GM19239 (cell line): ENCODE results near the gene LRRC32.

ENCODE experiments used
- DNase-seq: peaks from one replicate; pipeline ENCODE4 v3.0.0; 2011; ENCODE audit warnings: low spot score; ENCODE audit not compliant: insufficient read length
- FAIRE-seq: peaks from 2 replicates; lab custom pipeline; 2011; peaks lifted over from hg19 to GRCh38; lab: Jason Lieb, UNC

Gene LRRC32

DNA sequence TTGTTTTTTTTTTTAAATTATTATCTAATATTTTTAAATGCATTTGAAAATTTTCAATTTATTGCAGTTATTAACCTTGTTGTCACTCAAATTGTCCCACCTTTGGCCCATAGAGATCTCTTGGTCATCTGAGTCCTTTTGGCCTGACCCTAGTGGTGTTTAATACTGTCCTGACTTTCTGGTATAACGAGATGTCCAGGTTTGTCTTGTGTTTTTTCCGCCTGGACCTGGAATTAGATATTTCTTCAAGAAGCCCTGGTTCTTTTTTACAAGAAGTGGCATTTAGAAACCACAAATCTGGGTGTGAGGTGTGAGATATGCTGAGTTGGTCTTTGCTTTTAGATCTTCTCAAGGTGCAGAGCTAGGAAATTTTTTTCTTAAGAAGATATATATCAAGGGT, 38.1 kb downstream of the LRRC32 start:
- no peak for FAIRE-seq
- no peak for DNase-seq

DNA sequence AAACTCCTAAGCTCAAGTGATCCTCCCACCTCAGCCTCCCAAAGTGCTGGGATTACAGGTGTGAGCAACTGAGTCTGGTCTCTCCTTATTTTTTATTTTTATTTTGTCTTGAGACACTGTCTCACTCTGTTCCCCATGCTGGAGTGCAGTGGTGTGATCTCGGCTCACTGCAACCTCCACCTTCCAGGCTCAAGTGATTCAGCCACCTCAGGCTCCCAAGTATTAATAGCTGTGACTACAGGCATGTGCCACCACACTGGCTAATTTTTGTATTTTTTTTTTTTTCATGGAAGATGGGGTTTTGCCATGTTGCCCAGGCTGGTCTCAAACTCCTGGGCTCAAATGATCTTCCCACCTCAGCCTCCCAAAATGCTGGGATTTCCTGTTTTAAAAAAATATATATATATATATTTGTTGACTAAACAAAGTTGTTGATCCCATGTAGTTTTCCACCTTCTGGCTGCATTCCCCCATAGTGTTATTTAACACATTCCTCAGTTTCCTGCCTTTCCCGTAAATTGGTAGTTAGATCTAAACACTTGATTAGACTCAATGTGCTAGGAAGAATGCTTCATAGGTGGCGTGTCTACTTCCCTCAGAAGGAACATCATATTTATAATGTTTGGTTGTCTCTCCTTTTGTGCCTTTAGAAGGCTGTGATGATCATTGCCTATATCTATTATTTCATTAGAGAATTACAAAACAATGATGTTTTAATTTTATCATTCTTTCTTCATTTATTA, 38.8 kb downstream of the LRRC32 start:
- FAIRE-seq, result no peak
- DNase-seq, result no peak

DNA sequence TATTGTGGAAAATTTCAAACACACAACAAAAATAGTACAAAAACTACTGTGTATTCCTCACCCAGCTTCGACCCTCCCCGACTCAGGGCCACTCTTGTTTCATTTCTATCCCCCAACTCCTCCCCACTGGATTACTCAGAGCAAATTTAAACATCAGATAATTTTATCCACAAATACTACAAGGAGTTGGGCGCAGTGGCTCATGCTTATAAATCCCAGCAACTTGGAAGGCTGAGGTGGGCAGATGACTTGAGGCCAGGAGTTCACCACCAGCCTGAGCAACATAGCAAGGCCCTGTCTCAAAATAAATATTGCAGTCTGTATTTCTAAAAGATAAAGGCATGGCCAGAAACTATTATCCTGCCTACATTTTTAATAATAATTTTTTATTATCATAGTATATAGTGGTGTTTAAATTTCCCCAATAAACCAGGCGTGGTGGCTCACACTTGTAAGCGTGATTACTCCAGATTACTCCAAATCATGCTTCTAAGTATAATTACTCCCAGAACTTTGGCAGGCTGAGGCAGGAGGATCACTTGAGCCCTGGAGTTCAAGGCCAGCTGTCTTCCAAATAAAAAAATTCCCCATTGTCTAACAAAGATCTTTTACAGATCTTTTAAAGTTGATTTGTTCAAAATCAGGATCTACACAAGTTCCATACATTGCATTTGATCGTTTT, 39.8 kb downstream of the LRRC32 start:
- DNase-seq (no peak), FAIRE-seq (no peak)

DNA sequence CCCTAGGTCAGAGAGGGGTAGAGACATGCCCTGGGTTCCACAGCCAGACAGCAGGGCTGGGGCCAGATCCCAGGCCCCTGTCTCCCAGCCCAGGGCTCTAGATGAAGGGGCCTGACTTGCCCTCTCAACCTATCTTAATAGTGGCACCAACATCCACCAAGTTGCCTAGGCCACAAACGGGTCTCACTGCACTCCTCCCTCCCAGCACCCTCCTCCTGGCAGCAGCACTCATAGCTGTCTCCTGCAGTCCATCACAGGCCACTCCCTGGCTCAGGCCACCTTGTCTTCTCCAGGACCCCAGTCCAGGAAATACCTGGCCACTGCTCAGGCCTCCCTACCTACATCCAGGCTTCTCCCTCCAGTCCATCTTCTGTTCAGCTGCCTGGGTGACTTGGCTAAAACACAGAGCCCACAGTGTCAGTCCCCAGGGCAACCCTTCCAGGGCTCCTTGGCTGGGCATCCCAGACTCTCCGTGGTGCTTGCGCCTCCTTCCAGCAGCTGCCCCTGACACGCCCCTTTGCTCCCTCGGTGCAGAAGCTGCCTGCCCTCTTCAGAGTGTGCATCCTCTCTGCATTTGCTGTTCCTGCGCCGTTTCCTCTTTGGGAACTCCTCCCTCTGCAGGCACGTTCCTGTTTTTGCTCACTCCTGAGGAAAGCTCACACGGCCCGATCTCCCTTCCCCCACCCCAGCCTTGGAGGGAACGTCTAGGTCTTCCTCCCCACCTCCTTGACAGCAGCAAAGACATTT, 40.5 kb downstream of the LRRC32 start:
- no peak for FAIRE-seq
- no peak for DNase-seq

DNA sequence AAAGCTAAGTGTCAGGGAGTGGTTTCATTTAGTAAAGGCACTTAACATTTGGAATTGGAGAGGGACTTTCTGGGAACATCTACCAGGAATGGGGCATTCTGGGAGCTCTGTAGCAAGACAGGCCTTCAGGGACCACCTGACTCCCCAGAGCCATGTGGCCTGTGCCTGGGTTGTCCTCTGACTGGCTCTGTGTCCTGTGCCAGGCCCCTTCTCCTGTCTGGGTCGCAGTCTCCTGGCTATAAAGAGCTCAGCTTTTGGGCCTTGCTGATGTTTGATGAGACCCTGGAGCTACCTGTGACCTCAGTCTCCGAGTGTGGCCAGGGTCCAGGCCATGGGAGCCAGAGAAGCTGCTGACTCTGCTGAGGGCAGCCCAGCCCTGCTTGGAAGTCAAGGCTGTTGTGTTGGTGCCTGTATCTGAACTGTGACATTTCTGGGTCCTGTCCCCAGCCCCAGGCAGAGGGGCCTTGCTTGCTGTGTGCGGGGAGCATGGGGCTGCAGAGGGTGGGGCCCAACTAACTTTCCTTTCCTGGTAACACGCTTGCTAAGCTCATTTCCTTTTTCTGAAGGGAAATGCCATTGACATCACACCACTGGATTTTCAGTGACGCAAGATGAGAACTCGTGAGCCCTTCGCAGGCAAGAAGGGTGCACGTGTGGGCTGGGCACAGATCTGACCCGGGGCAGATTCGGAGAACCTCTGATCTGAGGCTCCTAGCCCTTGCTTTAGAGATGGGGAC, 41.3 kb downstream of the LRRC32 start:
- DNase-seq, result no peak
- no peak for FAIRE-seq

DNA sequence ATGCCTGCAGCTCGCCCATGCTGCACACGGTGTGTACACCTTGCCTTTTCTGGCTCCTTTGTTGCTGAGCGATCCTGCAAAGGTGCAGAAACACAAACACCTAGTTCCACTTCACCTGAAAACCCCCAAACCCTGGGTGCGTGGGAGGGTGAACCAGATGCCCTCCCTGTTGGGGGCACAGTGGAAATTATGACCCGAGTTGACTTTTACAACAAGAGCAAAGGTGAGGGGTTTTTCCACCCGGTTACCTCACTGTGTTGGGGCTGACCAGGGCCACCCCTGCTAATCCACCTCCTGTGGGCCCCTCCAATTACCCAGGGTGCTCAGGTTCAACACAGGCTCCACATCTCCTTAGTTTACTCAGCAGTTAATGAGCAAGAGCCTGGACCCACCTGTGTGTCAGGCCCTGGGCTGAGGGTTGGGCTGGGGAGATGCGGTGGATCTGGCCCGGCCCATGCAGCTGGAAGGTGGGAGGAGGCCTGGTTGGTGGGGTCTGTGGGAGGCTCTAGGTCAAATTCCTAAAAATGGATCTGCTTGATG, 42.1 kb downstream of the LRRC32 start:
- FAIRE-seq, result no peak
- DNase-seq, result no peak

DNA sequence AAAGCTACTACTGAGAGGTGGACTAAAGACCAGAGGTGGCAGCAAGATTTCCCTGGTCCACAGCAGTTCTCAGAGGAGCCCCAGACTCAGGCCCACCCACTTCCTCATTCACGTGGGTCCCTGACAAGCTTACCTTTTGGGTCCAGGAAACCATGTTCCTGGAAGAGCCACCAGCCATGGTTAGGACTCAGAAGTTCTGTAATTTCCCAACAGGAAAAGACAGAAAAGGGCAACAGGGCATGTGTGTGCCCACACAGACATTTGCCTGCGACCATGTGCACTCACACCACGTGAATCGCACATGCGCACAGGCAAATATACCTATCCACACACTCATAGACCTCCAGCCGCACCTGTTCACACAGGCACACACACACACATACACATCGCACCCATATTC, 42.9 kb downstream of the LRRC32 start:
- DNase-seq (no peak), FAIRE-seq (no peak)

DNA sequence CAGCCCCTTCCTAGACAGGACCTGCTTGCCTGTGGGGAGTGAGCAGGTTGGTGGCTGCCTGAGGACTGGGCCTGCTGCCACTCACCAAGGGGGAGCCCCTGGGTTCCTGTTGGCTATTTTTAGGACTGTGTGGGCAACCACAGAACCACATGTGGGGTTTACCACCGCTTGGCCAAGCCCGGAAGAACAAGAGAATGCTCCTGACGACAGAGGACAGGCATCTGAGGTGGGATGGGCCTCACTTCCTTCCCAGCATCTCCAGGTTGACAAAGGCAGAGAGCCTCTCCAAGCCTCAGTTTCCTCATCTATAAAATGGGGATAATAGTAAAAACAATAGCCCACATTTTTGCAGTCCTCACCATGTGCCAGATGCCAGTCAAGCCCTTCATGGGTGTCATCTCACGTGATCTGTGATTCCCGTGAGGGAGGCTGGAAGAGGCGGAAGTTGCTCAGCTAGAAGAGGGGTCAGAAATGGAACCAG, 43.6 kb downstream of the LRRC32 start:
- DNase-seq, result peak; percentile 51
- FAIRE-seq, result peak; percentile 74

DNA sequence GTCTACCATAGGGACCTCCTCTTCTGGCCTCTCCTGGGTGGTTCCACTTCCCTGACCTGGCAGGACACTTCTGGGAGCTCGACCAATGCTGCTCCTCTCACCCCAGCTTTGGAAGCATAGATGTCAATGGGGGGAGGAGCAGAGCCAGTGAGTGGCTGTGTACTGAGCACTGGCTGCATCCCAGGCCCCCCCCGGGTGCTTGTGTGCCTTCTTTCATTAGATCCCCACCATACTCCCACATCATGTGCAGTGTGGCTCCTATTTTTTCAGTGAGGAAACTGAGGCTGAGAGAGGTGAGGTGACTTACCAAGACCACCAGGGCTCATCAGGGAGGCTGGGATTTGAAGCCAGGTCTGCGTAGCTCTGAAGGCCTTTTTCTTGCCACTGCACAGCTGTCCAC, 44.3 kb downstream of the LRRC32 start:
- no peak for FAIRE-seq

DNA sequence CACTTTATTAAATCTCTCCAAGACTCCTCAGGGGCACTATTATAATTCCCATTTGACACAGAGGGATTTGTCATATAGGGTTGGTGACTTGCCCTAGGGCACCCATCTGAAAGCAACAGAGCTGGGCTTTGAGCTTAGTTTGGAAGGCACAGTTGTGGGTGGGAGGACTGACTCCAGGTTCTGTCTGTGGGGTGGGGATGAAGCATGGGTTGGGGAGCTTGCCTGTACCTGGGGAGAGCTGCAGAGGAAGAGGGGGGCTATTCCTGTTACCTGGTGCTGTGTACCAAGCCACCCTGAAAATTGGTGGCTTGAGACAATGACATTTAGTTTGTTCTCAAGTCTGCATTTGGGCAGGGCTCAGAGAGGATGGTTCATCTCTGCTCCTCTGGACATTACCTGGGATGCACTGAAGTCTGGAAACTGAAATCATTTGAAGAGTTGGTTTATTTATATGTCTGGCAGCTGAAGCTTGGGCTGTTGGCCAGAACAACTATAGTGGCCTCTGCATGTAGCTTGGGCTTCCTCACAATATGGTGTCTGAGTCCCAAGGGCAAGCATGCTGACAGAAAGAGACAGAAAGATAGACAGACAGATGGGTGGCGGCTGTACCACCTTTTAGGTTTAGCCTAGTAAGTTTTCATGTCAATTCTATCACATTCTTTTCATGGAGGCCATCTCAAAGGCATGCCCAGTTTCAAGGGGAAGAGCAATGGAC, 44.9 kb downstream of the LRRC32 start:
- no peak for FAIRE-seq
- DNase-seq, result no peak

More for the DNA sequence above, 44.3 kb downstream of the LRRC32 start:
- no peak for DNase-seq

DNA sequence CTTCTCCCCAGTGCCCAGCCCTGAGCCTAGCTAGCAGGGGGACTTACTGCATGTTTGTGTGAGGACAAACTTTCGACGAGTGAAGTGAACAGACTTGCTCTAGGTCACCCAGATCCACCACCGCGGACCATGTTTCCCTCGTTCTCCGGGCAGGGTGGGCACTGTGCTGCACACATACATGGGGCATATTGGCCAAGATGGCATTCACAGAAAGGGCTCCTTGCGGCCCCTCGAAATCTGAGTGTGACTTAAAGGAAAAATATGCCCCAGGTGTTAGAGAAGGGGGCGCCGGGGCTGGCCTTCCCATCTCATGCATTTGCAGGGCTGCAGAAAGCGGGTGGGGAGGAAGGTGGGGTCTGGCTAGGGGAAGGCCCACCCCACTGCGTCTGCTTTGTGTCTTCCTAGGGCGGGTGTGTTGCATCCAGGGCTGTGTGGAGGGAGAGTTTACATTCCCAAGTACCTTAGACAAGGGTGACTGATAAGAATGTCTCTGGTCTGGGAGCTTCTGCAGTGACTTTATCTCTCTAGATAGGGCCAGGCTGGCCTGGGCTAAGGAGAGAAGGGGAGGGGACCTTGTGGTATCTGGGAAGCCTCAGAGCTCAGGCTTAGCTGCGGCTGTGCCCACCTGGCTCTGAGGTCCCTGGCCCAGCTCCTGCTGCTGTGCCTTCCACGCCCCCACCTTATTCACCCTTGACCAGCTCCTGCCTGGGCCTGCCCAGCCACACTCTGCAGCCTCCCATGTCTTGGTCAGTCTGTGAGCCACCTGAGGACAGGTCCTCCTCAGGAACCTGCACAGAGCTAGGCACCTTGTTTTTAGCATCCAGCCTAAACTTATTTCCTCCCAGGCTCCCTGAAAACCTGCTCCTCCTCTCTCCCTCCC, 45.8 kb downstream of the LRRC32 start:
- DNase-seq (no peak), FAIRE-seq (no peak)

DNA sequence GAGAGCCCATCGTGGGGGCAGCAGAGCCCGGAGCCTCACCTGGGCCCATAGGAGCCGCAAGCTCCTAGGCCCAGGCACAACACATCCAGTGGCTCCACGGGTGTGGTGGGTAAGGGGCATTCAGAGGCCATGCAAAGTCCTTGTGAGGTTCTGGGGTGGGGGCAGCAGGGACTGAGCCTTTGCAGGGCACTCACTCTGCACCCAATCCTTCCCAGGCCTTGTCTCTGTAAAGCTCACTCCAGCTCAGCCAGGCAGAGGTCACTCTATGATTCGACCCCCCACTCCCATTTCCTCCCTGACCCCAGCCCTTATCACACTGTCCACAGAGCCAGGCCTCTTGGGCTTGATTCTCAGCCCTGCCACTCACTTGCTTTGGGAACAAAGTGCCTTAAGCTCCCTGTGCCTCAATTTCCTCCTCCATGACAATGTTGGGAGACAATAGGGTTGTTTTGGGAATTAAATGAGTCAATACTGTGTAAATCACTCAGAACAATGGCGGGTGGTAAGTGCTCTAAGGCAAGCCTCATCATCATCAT, 46.6 kb downstream of the LRRC32 start:
- FAIRE-seq, result no peak
- no peak for DNase-seq

DNA sequence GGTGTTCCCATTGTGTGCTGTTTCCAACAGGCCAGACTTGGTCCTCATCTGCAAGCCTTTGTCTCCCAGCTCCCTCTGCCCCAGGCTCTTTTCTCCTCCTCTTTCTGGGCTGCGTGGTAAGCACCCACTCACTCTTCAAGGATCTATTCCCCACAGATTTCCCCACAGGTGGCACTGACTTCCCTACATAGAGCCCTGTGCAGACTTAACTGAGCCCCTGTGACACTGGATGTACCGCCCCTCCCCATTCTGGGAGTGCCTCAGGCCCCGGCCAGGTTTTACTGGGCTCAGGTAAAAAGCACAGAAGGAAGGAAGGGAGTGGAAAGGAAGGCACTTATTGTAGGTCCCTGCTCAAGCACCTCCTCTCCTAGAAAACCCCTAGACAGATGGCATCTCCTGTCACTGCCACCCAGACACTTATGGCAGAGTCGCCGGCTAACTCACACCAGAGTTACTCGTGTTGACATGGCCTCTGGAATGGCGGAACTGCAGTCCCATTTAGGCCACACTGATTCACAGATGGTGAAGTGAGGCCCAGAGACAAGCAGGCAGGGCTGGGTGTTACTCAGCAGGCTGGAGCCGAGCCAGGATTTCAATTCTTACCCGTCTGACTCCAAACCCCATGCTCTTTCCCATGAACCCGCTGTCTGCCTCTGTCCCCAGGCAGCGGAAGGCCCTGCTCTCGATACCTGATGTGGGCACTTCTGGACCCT, 47.2 kb downstream of the LRRC32 start:
- FAIRE-seq (no peak), DNase-seq (no peak)

DNA sequence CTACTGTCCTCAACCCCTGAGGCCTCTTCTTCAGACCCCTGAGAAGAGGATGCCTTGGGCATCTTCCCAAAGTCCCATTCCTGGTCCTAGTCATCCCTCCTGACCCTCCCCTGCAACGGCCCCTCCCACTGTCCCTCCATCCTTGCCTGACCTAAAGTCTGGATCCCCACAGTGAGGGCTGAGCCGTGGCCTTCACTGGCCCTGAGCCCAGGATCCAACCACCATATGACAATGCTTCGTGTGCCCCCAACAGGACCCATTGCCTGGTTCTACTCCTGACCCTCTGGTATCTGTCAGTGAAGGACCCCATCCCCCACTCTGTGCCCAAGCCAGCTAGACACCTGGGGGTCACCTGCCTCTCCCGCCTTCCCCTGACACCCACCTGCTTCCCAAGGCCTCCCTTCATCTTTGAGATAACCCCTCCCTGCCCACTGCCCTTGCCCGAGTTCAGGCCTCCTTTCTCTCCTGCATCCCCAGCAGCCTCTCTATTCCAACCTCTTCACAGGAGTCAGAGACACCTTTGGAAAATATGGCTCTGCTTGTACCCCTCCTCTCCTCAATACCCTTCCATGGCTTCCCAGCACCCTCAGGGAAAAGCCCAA, 48.0 kb downstream of the LRRC32 start:
- DNase-seq, result no peak
- no peak for FAIRE-seq

DNA sequence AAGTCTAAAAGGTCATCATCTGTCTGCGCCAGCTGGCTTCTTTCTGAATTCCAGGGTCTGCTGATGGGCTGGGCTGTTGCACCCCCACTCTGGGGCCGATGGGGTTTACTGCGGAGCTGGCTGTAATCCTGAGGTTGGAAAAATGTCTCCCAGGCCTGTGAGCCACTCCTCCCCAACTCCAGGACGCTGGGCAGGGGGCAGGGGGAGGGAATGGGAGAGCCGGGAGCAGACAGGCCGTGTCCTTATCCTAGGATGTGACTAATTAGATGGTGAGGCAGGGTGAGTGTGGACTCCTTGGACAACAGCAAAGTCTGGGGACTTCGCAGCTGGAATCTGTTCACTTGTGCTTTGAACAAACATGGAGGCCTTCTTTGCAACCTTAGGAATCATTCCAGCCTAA, 48.7 kb downstream of the LRRC32 start:
- no peak for FAIRE-seq
- DNase-seq, result no peak

DNA sequence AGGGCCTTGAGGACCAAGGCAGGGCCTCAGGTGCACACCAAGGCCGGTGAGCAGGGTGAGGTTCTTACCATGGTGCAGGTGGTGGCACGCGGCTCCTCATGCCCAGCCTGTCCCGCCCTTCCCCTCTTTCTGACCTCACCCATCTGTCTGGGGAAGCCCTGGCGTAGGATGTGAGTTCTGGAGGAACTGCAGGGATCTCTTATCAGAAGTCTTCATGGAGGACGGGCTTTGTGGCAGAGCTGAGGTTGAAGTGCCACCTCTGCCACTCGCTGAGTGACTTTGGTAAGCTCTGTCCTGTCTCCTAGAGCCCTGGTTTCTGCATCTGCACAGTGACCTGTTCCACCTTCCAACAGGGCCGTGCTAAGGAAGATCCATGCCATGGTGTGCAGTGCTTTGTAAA, 49.1 kb downstream of the LRRC32 start:
- no peak for DNase-seq
- no peak for FAIRE-seq

DNA sequence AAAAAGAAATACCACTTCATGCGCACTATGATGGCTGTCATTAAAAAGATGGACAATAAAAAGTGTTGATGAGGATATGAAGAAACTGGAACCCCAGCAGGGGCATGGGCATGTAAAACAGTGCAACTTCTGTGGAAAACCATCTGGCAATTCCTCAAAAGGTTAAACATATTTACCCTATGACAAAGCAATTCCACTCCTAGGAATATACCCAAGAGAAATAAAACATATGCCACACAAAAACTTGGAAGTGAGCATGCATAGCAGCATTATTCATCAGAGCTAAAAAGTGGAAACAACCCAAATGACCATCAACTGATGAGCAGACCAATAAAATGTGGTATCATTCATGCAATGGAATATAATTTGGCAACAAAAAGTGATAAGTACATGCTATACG, 50.1 kb downstream of the LRRC32 start:
- no peak for FAIRE-seq
- DNase-seq, result no peak
